ENCODE measurements around the gene CCDC177.

- TF ChIP-seq CTCF (IDR thresholded peaks at IDR 0.05; ENCODE audit: insufficient read depth, low read length), result no peak
- no peak for TF ChIP-seq REST (IDR thresholded peaks at IDR 0.05; ENCODE audit: insufficient replicate concordance, low read depth)
Observed at GRCh38 chr14:69593018-69593677, 18.5 kb upstream of the CCDC177 start.

Data from HL-60 (cell line).